K562 (cell line): Measurements from ENCODE around the gene PDZK1IP1. TPM values are rescaled to one million over a fixed set of nuclear protein-coding genes. Genes with fewer than 3 reads are reported as not detected.
A peak's percentile ranks its signal among the peaks of the same experiment; 100 is the strongest.

ENCODE experiments used
- HDAC1 ChIP-seq, 2 experiments: fragments of 450-650 bp; IDR thresholded peaks; 2 replicates each; pipeline ENCODE4 v1.6.1; 2016 to 2017; ENCODE audit warnings: inconsistent platforms in 1 of 2, mild to moderate bottlenecking in 1 of 2, moderate library complexity in 1 of 2
- RNF219 ChIP-seq: fragments of 250-450 bp; sonication (Bioruptor Pico); IDR thresholded peaks from 2 replicates; pipeline ENCODE4 v1.5.0; 2022; ENCODE audit warnings: mild to moderate bottlenecking
- SAP30 ChIP-seq: fragments of 200-600 bp; sonication (generic); IDR thresholded peaks from 2 replicates; pipeline ENCODE4 v1.6.1; 2012; ENCODE audit warnings: borderline replicate concordance, low read depth, mild to moderate bottlenecking, moderate library complexity, low read length, control low read depth, inconsistent platforms; ENCODE audit not compliant: insufficient read depth, poor library complexity, severe bottlenecking
- SNRNP70 ChIP-seq: fragments of 200-400 bp; formaldehyde crosslinking; optimal IDR thresholded peaks from 2 replicates; pipeline ENCODE3; 2017; ENCODE audit warnings: low read depth, low read length
- STAG1 ChIP-seq: sonication (generic); formaldehyde crosslinking; IDR thresholded peaks from 2 replicates; pipeline ENCODE4 v1.5.0; 2020; ENCODE audit warnings: missing genetic modification reagents, borderline replicate concordance
- WHSC1 ChIP-seq: IDR thresholded peaks from one replicate; pipeline ENCODE4 v1.6.1; 2012; ENCODE audit warnings: low read length, control low read depth, inconsistent platforms
- ZC3H11A ChIP-seq: IDR thresholded peaks from 2 replicates; pipeline ENCODE4 v1.6.1; 2012; ENCODE audit warnings: low read depth, low read length, improper control_type of control experiment
- polyA plus RNA-seq, 8 experiments: library from polyadenylated mRNA; depleted of rRNA in 4 of 8; stranded (reverse) in 5 of 8; unstranded in 3 of 8; fragments of >200 nt; fragmentation: Nextera tagmentation in 2 of 8; fragmentation: Illumina TruSeq in 1 of 8; extraction: Ambion mirVana in 2 of 8; extraction: Trizol in 1 of 8; gene quantifications; 2 replicates each; pipeline versions ENCODE4 v1.2.1 to v1.2.3, GENCODE V29; 2011 to 2014; ENCODE audit warnings: inconsistent platforms in 1 of 8, missing spikeins in 1 of 8
- total RNA-seq, 7 experiments: library from RNA; depleted of rRNA in 6 of 7; stranded (reverse); fragments of >200 nt in 6 of 7; fragmentation: Illumina TruSeq in 2 of 7; extraction: Trizol in 2 of 7; gene quantifications; 2 replicates each; pipeline versions ENCODE4 v1.2.1 to v1.2.3, GENCODE V29; 2011 to 2021; ENCODE audit warnings: low replicate concordance in 1 of 7
- TF ChIP-seq, protein P1 (sequence below): sonication (generic); formaldehyde crosslinking; IDR thresholded peaks from 2 replicates; pipeline ENCODE4 v1.8.0; 2023; ENCODE audit warnings: missing genetic modification reagents, mild to moderate bottlenecking, borderline replicate concordance
- TF ChIP-seq, protein P2 (sequence below): fragments of 450-650 bp; IDR thresholded peaks from 2 replicates; pipeline ENCODE4 v1.6.1; 2017; ENCODE audit warnings: antibody characterized with exemption, mild to moderate bottlenecking
- TF ChIP-seq, protein P3 (sequence below), 2 experiments: fragments of 450-650 bp in 1 of 2; sonication (generic) in 1 of 2; formaldehyde crosslinking in 1 of 2; IDR thresholded peaks in 1 of 2; conservative IDR thresholded peaks in 1 of 2; 2 replicates each; pipeline versions ENCODE4 v1.6.1 to v1.8.1; 2016 to 2023; ENCODE audit warnings: mild to moderate bottlenecking in 2 of 2, moderate library complexity in 2 of 2, inconsistent platforms in 1 of 2, missing genetic modification reagents in 1 of 2
- TF ChIP-seq, protein P4 (sequence below): fragments of 450-650 bp; conservative IDR thresholded peaks from 2 replicates; pipeline ENCODE4 v1.6.1; 2016; ENCODE audit warnings: missing genetic modification characterization, low read depth, mild to moderate bottlenecking, missing compliant biosample characterization, moderate library complexity

Gene PDZK1IP1
- total and polyA plus RNA-seq, 9 of the 15 experiments (the other 6 are each of a cell fraction or from before 2014, with no cell fraction given), result 0.17 to 0.68 (median 0.53) TPM; not detected in 2

GRCh38 chr1:47175227-47175934 is 14.5 kb downstream of the PDZK1IP1 start (continued):
- TF ChIP-seq, protein P1, sequence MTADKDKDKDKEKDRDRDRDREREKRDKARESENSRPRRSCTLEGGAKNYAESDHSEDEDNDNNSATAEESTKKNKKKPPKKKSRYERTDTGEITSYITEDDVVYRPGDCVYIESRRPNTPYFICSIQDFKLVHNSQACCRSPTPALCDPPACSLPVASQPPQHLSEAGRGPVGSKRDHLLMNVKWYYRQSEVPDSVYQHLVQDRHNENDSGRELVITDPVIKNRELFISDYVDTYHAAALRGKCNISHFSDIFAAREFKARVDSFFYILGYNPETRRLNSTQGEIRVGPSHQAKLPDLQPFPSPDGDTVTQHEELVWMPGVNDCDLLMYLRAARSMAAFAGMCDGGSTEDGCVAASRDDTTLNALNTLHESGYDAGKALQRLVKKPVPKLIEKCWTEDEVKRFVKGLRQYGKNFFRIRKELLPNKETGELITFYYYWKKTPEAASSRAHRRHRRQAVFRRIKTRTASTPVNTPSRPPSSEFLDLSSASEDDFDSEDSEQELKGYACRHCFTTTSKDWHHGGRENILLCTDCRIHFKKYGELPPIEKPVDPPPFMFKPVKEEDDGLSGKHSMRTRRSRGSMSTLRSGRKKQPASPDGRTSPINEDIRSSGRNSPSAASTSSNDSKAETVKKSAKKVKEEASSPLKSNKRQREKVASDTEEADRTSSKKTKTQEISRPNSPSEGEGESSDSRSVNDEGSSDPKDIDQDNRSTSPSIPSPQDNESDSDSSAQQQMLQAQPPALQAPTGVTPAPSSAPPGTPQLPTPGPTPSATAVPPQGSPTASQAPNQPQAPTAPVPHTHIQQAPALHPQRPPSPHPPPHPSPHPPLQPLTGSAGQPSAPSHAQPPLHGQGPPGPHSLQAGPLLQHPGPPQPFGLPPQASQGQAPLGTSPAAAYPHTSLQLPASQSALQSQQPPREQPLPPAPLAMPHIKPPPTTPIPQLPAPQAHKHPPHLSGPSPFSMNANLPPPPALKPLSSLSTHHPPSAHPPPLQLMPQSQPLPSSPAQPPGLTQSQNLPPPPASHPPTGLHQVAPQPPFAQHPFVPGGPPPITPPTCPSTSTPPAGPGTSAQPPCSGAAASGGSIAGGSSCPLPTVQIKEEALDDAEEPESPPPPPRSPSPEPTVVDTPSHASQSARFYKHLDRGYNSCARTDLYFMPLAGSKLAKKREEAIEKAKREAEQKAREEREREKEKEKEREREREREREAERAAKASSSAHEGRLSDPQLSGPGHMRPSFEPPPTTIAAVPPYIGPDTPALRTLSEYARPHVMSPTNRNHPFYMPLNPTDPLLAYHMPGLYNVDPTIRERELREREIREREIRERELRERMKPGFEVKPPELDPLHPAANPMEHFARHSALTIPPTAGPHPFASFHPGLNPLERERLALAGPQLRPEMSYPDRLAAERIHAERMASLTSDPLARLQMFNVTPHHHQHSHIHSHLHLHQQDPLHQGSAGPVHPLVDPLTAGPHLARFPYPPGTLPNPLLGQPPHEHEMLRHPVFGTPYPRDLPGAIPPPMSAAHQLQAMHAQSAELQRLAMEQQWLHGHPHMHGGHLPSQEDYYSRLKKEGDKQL (CRISPR knock-in tag), result no peak
- TF ChIP-seq, protein P2, sequence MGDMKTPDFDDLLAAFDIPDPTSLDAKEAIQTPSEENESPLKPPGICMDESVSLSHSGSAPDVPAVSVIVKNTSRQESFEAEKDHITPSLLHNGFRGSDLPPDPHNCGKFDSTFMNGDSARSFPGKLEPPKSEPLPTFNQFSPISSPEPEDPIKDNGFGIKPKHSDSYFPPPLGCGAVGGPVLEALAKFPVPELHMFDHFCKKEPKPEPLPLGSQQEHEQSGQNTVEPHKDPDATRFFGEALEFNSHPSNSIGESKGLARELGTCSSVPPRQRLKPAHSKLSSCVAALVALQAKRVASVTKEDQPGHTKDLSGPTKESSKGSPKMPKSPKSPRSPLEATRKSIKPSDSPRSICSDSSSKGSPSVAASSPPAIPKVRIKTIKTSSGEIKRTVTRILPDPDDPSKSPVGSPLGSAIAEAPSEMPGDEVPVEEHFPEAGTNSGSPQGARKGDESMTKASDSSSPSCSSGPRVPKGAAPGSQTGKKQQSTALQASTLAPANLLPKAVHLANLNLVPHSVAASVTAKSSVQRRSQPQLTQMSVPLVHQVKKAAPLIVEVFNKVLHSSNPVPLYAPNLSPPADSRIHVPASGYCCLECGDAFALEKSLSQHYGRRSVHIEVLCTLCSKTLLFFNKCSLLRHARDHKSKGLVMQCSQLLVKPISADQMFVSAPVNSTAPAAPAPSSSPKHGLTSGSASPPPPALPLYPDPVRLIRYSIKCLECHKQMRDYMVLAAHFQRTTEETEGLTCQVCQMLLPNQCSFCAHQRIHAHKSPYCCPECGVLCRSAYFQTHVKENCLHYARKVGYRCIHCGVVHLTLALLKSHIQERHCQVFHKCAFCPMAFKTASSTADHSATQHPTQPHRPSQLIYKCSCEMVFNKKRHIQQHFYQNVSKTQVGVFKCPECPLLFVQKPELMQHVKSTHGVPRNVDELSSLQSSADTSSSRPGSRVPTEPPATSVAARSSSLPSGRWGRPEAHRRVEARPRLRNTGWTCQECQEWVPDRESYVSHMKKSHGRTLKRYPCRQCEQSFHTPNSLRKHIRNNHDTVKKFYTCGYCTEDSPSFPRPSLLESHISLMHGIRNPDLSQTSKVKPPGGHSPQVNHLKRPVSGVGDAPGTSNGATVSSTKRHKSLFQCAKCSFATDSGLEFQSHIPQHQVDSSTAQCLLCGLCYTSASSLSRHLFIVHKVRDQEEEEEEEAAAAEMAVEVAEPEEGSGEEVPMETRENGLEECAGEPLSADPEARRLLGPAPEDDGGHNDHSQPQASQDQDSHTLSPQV, result no peak
- TF ChIP-seq HDAC1 (IDR thresholded peaks at IDR 0.05), result peak in 1 of 2 experiments; percentile 42; a peak in 1 of 4 replicates
- peak; percentile 43; the same call in 1 of the 2 replicates for TF ChIP-seq STAG1 (CRISPR knock-in tag)
- TF ChIP-seq SAP30, result no peak
- TF ChIP-seq SNRNP70, result no peak
- TF ChIP-seq, protein P3, sequence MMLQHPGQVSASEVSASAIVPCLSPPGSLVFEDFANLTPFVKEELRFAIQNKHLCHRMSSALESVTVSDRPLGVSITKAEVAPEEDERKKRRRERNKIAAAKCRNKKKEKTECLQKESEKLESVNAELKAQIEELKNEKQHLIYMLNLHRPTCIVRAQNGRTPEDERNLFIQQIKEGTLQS (IDR thresholded peaks at IDR 0.05), result no peak
- TF ChIP-seq, protein P3 (CRISPR knock-in tag; conservative IDR thresholded peaks at IDR 0.05), result no peak
- TF ChIP-seq ZC3H11A, result no peak
- TF ChIP-seq RNF219, result no peak
- TF ChIP-seq WHSC1, result no peak
- TF ChIP-seq, protein P4, sequence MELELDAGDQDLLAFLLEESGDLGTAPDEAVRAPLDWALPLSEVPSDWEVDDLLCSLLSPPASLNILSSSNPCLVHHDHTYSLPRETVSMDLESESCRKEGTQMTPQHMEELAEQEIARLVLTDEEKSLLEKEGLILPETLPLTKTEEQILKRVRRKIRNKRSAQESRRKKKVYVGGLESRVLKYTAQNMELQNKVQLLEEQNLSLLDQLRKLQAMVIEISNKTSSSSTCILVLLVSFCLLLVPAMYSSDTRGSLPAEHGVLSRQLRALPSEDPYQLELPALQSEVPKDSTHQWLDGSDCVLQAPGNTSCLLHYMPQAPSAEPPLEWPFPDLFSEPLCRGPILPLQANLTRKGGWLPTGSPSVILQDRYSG (tag), result no peak
